Common myeloid progenitor, CD34-positive (primary cell): Measurements from ENCODE around the gene PCSK7.

Experiments
- CTCF ChIA-PET: fragments of 350-600 bp; sonication (Branson Sonifier 250); formaldehyde crosslinking; loops from one replicate; lab custom pipeline; 2021; ENCODE audit warnings: antibody characterized with exemption; lab: Charles Lee
- POLR2A ChIA-PET: fragments of 350-600 bp; sonication (Branson Sonifier 250); formaldehyde crosslinking; loops from one replicate; lab custom pipeline; 2021; ENCODE audit warnings: antibody characterized with exemption; lab: Charles Lee
- DNase-seq, 3 donors: peaks; one replicate each; pipeline versions ENCODE4 v3.0.0 to v3.0.0-alpha.2; 2013
- H3K27ac ChIP-seq, 2 experiments: 1 replicate in 1 of 2; 2 replicates in 1 of 2; pipeline ENCODE4 v1.7.0; 2013; ENCODE audit warnings: inconsistent platforms in 2 of 2, low read length in 2 of 2, mild to moderate bottlenecking in 2 of 2, low read depth in 1 of 2, moderate library complexity in 1 of 2; ENCODE audit not compliant: severe bottlenecking in 2 of 2, insufficient read depth in 1 of 2, poor library complexity in 1 of 2
- H3K27me3 ChIP-seq, 5 experiments: replicated peaks in 2 of 5; 1 replicate in 3 of 5; 2 replicates in 2 of 5; pipeline versions ENCODE4 v1.6.1 to v1.7.0; 2013; ENCODE audit warnings: low read length in 4 of 5, mild to moderate bottlenecking in 2 of 5, moderate library complexity in 2 of 5, inconsistent platforms in 1 of 5; ENCODE audit not compliant: insufficient read depth in 5 of 5, control insufficient read depth in 4 of 5
- H3K36me3 ChIP-seq, 4 experiments: 1 replicate in 2 of 4; 2 replicates in 2 of 4; pipeline versions ENCODE4 v1.6.1 to v1.7.0; 2013; ENCODE audit warnings: low read length in 3 of 4, control low read depth in 1 of 4, mild to moderate bottlenecking in 1 of 4; ENCODE audit not compliant: control insufficient read depth in 4 of 4, insufficient read depth in 4 of 4
- H3K4me1 ChIP-seq, 4 experiments: 1 replicate in 3 of 4; 2 replicates in 1 of 4; pipeline versions ENCODE4 v1.6.1 to v1.7.1; 2013; ENCODE audit warnings: low read length in 3 of 4, mild to moderate bottlenecking in 3 of 4, control low read depth in 1 of 4, inconsistent platforms in 1 of 4, moderate library complexity in 1 of 4; ENCODE audit not compliant: control insufficient read depth in 4 of 4, insufficient read depth in 4 of 4; ENCODE audit errors: control extremely low read depth in 1 of 4
- H3K4me3 ChIP-seq, 7 experiments: 1 replicate in 4 of 7; 2 replicates in 3 of 7; pipeline versions ENCODE4 v1.5.1 to v1.7.0; 2013; ENCODE audit warnings: mild to moderate bottlenecking in 7 of 7, low read length in 6 of 7, moderate library complexity in 6 of 7, inconsistent platforms in 2 of 7, low read depth in 2 of 7, control low read depth in 1 of 7; ENCODE audit not compliant: insufficient read depth in 4 of 7, control insufficient read depth in 1 of 7; ENCODE audit errors: extremely low read depth in 1 of 7
- H3K9me3 ChIP-seq, 5 experiments: 1 replicate in 4 of 5; 2 replicates in 1 of 5; pipeline versions ENCODE4 v1.6.1 to v1.7.1; 2013; ENCODE audit warnings: low read length in 4 of 5, mild to moderate bottlenecking in 2 of 5, inconsistent platforms in 1 of 5, low read depth in 1 of 5, moderate library complexity in 1 of 5; ENCODE audit not compliant: control insufficient read depth in 4 of 5, insufficient read depth in 2 of 5; ENCODE audit errors: control extremely low read depth in 1 of 5
- WGBS: methylation state at CpG from one replicate; pipeline ENCODE4 v1.1.5; 2013; ENCODE audit not compliant: insufficient coverage; 5-methylcytosine and 5-hydroxymethylcytosine counted together

PCSK7 gene

DNA sequence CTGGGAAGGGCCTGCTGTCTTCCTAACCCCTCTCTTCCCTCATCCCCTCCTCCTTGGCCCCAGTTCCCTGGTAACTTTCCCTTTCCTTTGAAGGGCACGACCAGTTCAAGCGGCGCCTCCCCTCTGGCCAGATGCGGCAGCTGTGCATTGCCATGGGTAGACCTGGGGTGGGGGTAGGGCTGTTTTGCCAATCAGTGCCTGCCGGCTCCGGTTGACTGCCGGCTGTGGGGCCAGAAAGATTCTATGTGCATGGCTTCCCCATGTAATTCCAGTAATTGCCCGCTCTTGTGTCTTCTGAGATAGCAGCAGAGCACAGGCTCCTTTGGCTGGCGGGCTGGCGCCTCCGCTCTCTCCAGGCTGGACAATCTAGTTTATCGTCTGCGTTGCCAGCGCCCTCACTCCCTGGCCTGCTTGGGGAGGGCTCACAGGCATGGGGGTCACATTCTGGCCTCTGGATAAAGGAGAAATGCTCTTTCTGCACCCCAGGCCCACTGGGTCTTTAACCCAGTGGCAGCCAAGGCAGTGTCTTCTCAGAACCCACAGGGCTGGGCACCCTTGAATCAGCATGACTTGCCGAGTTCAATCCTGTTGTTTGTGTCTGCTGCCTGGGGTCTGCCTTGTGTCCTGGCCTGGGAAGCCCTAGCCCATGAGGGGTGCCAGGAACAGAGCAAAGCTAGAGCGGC is 43.9 kb downstream of the PCSK7 start:
- Histone ChIP-seq H3K4me1 (no peaks in the 10 kb centered on the region), H3K36me3 (peaks cover 3 to 47% (median 10%) of the 10 kb centered on the region in 4 experiments)
- 98% methylated on average over 14 of the region's 16 CpGs for WGBS

DNA sequence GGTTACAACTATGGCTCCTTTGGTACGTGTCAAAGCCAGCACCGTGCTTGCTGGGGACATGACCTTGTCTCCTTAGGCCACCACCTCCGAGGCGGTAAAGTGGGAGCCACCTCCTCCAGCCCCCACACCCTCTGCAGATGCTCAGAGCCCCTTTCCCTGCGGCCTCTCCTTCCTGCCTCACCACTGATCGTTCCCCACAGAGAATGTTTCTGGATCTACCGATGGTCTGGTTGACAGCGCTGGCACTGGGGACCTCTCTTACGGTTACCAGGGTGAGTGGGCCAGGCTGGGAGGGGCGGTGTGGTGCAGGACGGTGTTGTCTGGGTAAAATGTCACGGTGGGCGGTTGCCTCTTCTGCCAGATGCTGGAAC is 44.5 kb downstream of the PCSK7 start:
- Histone ChIP-seq H3K27ac (no peak overlapping the region), H3K4me3 (no peak overlapping the region), H3K36me3 (peaks cover 0 to 47% (median 7%) of the 10 kb centered on the region in 4 experiments), H3K4me1 (no peaks in the 10 kb centered on the region), H3K27me3 (no peaks in the 10 kb centered on the region), H3K9me3 (no peaks in the 10 kb centered on the region)
- WGBS, result 98% methylated on average over 10 of the region's 13 CpGs
- ChIA-PET CTCF (no interaction called here), POLR2A (no interaction called here)
- DNase-seq, result no peak

More for the DNA sequence above, 43.9 kb downstream of the PCSK7 start:
- no peaks in the 10 kb centered on the region for H3K9me3 ChIP-seq
- H3K27me3 ChIP-seq, result no peaks in the 10 kb centered on the region
- ChIA-PET CTCF (interaction anchor here (1.3 kb wide), 1 partner anchor 24 kb away, joined by 4 read pairs; no protein-coding TSS in a partner anchor), POLR2A (no interaction called here)
- no peak for DNase-seq
- H3K4me3 ChIP-seq, result no peak overlapping the region
- H3K27ac ChIP-seq, result no peak overlapping the region

DNA sequence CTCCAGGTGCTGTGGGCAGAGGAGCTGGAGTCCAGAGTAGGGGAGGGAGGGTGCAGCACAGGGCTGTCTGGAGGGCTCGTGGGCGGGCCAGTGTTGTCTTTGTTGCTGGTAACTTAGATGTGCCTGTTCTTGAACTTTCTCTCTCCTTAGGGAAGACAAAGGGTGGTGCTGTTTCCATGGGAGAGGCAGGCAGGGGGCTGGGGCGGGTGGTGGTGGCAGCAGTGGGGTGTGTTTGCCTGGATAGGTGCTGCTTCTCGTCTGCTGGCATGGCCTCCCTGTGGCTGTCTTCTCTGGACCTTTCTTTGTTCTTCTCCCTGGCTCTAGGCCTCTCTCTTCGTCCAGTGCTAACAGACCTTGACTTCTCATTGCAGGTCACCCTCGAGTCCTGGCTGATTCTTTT is 44.9 kb downstream of the PCSK7 start:
- H3K36me3 ChIP-seq, result peaks cover 0 to 48% (median 7%) of the 10 kb centered on the region in 4 experiments
- ChIA-PET POLR2A (no interaction called here), CTCF (interaction anchor here (1.5 kb wide), 1 partner anchor 15 kb away, joined by 5 read pairs; no protein-coding TSS in a partner anchor)

DNA sequence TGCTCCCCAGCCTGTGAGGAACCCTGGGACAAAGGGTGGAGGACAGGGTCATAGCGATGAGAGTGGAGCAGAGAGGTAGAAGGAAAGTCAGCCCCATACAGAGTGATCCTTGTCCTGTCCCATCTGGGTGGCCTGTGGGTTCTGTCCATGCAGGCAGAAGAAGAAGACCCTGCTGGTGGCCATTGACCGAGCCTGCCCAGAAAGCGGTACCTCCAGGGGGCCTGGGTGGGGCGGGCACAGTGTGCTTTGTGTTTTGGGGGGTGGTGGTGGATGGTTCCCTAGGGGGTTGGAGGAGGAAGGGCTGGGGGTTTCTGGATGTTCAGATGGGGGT is 45.5 kb downstream of the PCSK7 start:
- 97% methylated on average over 4 of the region's 4 CpGs for WGBS
- CTCF ChIA-PET, result interaction anchor here (1.5 kb wide), 1 partner anchor 14 kb away, joined by 5 read pairs; no protein-coding TSS in a partner anchor
- H3K27ac ChIP-seq, result no peak overlapping the region
- DNase-seq, result no peak
- no peaks in the 10 kb centered on the region for H3K27me3 ChIP-seq
- H3K4me3 ChIP-seq, result no peak overlapping the region
- peaks cover 0 to 2% (median 0%) of the 10 kb centered on the region in 4 experiments for H3K4me1 ChIP-seq
- H3K36me3 ChIP-seq, result peaks cover 0 to 44% (median 8%) of the 10 kb centered on the region in 4 experiments
- no peaks in the 10 kb centered on the region for H3K9me3 ChIP-seq
- POLR2A ChIA-PET, result no interaction called here

More for the DNA sequence above, 44.9 kb downstream of the PCSK7 start:
- DNase-seq, result no peak
- Histone ChIP-seq H3K9me3 (no peaks in the 10 kb centered on the region), H3K4me1 (no peaks in the 10 kb centered on the region), H3K27ac (no peak overlapping the region), H3K27me3 (no peaks in the 10 kb centered on the region), H3K4me3 (no peak overlapping the region)
- WGBS, result 92% methylated on average over 4 of the region's 6 CpGs

DNA sequence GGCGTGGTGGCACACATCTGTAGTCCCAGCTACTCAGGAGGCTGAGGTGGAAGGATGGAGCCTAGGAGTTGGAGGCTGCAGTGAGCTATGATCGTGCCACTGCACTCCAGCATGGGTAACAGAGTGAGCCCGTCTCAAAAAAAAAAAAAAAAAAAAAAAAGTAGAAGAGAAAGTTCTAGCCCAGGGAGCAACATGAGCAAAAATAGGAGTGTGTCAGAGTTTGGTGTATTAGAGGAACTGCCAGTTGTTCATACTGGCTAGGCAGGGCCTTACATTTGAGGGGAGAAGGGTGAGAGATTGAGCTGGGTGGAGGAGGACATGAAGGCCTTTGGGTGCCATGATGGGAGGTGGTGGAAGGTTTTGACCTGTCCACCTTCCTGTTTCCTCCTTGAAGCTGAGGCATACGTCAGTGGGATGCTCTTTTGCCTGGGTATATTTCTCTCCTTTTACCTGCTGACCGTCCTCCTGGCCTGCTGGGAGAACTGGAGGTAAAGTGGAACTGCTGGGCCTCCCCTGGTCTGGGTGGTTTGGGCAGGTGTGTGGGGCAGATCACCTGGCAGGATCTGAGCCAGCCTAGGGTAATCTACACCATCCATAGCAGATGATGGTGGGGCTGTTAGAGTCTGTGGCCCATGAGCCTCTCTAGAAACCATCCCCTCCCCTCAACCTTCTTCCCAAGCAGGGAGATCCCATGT is 46.0 kb downstream of the PCSK7 start:
- peak in 2 of 3 donors; percentile 40 to 50 for DNase-seq
- no peak overlapping the region for H3K4me3 ChIP-seq
- ChIA-PET POLR2A (no interaction called here), CTCF (interaction anchor here (0.9 to 9.7 kb wide), 4 partner anchors 8 to 26 kb away, joined by 3 to 59 read pairs (median 4); no protein-coding TSS in a partner anchor)
- H3K4me1 ChIP-seq, result peaks cover 0 to 7% (median 4%) of the 10 kb centered on the region in 4 experiments
- H3K9me3 ChIP-seq, result no peaks in the 10 kb centered on the region
- H3K27me3 ChIP-seq, result no peaks in the 10 kb centered on the region
- WGBS, result 100% methylated on average over 1 of the region's 5 CpGs
- H3K27ac ChIP-seq, result no peak overlapping the region
- H3K36me3 ChIP-seq, result peaks cover 0 to 44% (median 8%) of the 10 kb centered on the region in 4 experiments

DNA sequence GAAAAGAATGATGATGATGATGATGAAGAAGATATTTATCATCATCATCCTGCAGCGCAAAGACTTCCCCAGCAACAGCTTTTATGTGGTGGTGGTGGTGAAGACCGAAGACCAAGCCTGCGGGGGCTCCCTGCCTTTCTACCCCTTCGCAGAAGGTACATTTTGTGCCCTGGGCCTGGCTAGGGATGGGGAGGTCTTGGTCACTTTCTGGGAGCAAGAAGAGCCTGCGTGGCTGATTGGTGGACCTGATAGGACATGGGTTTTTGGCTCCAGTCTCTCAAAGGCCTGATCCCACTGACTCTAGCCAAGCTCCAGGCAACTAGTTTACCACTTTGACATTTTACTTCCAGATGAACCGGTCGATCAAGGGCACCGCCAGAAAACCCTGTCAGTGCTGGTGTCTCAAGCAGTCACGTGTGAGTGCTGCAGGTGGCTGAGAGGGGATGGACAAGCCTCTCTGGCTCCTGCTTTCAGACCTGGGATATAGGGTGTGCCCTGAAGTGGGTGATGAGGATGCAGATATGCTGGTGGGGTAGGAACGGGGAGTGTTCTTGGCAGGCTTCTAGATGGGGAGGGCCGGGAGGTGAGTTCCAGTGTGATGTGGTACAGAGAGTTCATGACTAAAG is 48.0 kb downstream of the PCSK7 start:
- ChIA-PET CTCF (interaction anchor here (0.9 to 9.7 kb wide), 4 partner anchors 10 to 37 kb away, joined by 3 to 59 read pairs (median 3); no protein-coding TSS in a partner anchor), POLR2A (interaction anchor here (0.6 kb wide), 1 partner anchor 313 kb away, joined by 5 read pairs; no protein-coding TSS in a partner anchor)
- Histone ChIP-seq H3K4me3 (no peak overlapping the region), H3K9me3 (no peaks in the 10 kb centered on the region), H3K27ac (no peak overlapping the region), H3K27me3 (no peaks in the 10 kb centered on the region), H3K4me1 (peaks cover 2 to 23% (median 22%) of the 10 kb centered on the region in 4 experiments), H3K36me3 (peaks cover 0 to 30% (median 2%) of the 10 kb centered on the region in 4 experiments)
- DNase-seq, result no peak
- 100% methylated on average over 7 of the region's 11 CpGs for WGBS
